ENCODE measurements around the gene RASSF1.

GRCh38 chr3:50380405-50381085 is 39.9 kb upstream of the RASSF1 start:
- no peak for TF ChIP-seq TOE1 (CRISPR knock-in tag; IDR thresholded peaks at IDR 0.05)
- TF ChIP-seq ZNF343 (CRISPR knock-in tag; IDR thresholded peaks at IDR 0.05), result no peak
- TF ChIP-seq ELF4 (CRISPR knock-in tag; IDR thresholded peaks at IDR 0.05; ENCODE audit: borderline replicate concordance), result no peak
